PC-3 (cell line): Measurements from ENCODE around the gene AKAP13. TPM values are rescaled to one million over a fixed set of nuclear protein-coding genes. Genes with fewer than 3 reads are reported as not detected.
"Not testable (repeated sequence)": the region's sequence is repeated elsewhere in the genome, so short reads cannot be mapped to it uniquely, and the experiment has no call there.

ENCODE experiments used
- ATAC-seq: fragments of 200-7000 bp; cut with Tn5 transposase; 2 replicates; pipeline ENCODE4 v1.9.1; 2020; ENCODE audit warnings: mild to moderate bottlenecking, moderate library complexity
- BruUV-seq: library from RNA; stranded (reverse); fragments of 400-500 nt; replicated peaks from 2 replicates; lab custom pipeline; 2021; lab: Mats Ljungman, UMichigan
- CTCF ChIA-PET: fragments of 300-600 bp; sonication (Branson Sonifier 250); formaldehyde crosslinking; loops from one replicate; lab custom pipeline; 2022; ENCODE audit warnings: antibody characterized with exemption; lab: Charles Lee
- POLR2A ChIA-PET: fragments of 300-600 bp; sonication (Branson Sonifier 250); formaldehyde crosslinking; loops from one replicate; lab custom pipeline; 2022; ENCODE audit warnings: antibody characterized with exemption; ENCODE audit not compliant: unreplicated experiment; lab: Charles Lee
- DNase-seq: peaks from one replicate; pipeline ENCODE4 v3.0.0-alpha.2; 2015
- H2AFZ ChIP-seq: fragments of 300-600 bp; sonication (generic); 2 replicates; pipeline ENCODE4 v1.6.0; 2016; ENCODE audit warnings: antibody characterized with exemption, low read length
- H3F3A ChIP-seq: fragments of 300-600 bp; sonication (generic); one replicate; pipeline ENCODE4 v1.6.0; 2017; ENCODE audit warnings: antibody characterized with exemption, low read length, control low read depth, mild to moderate bottlenecking; ENCODE audit not compliant: unreplicated experiment
- H3K27ac ChIP-seq: fragments of 300-600 bp; sonication (generic); 2 replicates; pipeline ENCODE4 v1.5.1; 2016; ENCODE audit warnings: mild to moderate bottlenecking, low read length
- H3K27me3 ChIP-seq: fragments of 300-600 bp; sonication (generic); 2 replicates; pipeline ENCODE4 v1.6.1; 2016; ENCODE audit warnings: low read length, mixed read lengths
- H3K36me3 ChIP-seq: fragments of 300-600 bp; sonication (generic); 2 replicates; pipeline ENCODE4 v1.6.1; 2016; ENCODE audit warnings: low read depth, mixed run types, low read length, mixed read lengths
- H3K4me1 ChIP-seq: fragments of 300-600 bp; sonication (generic); 2 replicates; pipeline ENCODE4 v1.5.1; 2016; ENCODE audit warnings: low read length; ENCODE audit not compliant: insufficient read depth
- H3K4me2 ChIP-seq: fragments of 300-600 bp; sonication (generic); 2 replicates; pipeline ENCODE4 v1.6.0; 2016; ENCODE audit warnings: low read length
- H3K4me3 ChIP-seq: fragments of 300-600 bp; sonication (generic); 2 replicates; pipeline ENCODE4 v1.5.1; 2016; ENCODE audit warnings: mild to moderate bottlenecking, low read length, mixed read lengths
- H3K79me2 ChIP-seq: fragments of 300-600 bp; sonication (generic); 2 replicates; pipeline ENCODE4 v1.6.1; 2017; ENCODE audit warnings: low read length, mixed read lengths
- H3K9ac ChIP-seq: fragments of 300-600 bp; sonication (generic); 2 replicates; pipeline ENCODE4 v1.6.0; 2016; ENCODE audit warnings: mild to moderate bottlenecking, low read length
- H3K9me2 ChIP-seq: fragments of 300-600 bp; sonication (generic); replicated peaks from 2 replicates; pipeline ENCODE4 v1.6.1; 2016; ENCODE audit warnings: mixed run types, low read length, mixed read lengths
- H3K9me3 ChIP-seq: fragments of 300-600 bp; sonication (generic); 2 replicates; pipeline ENCODE4 v1.6.1; 2016; ENCODE audit warnings: low read length, mixed read lengths
- H4K20me1 ChIP-seq: fragments of 300-600 bp; sonication (generic); 2 replicates; pipeline ENCODE4 v1.6.1; 2016; ENCODE audit warnings: low read length, mixed read lengths
- EZH2 ChIP-seq: fragments of 300-600 bp; sonication (generic); IDR thresholded peaks from one replicate; pipeline ENCODE4 v1.6.1; 2017; ENCODE audit warnings: antibody characterized with exemption, mild to moderate bottlenecking, low read length; ENCODE audit not compliant: unreplicated experiment
- EZH2phosphoT487 ChIP-seq: fragments of 300-600 bp; sonication (generic); IDR thresholded peaks from 2 replicates; pipeline ENCODE4 v1.6.1; 2018; ENCODE audit warnings: mild to moderate bottlenecking, antibody characterized with exemption, low read length, borderline replicate concordance
- intact Hi-C: fragments of 100-400 bp; cut with micrococcal nuclease; formaldehyde crosslinking; loops from 2 replicates; pipeline ENCODE4 v1.9.0; 2023
- total RNA-seq: library from RNA; depleted of rRNA; stranded (reverse); fragments of >200 nt; gene quantifications from 2 replicates; pipeline ENCODE4 v1.2.3, GENCODE V29; 2014
- TF ChIP-seq, protein P1 (sequence below): fragments of 300-600 bp; sonication (generic); conservative IDR thresholded peaks from 2 replicates; pipeline ENCODE4 v1.5.1; 2017; ENCODE audit warnings: antibody characterized with exemption, low read depth, mild to moderate bottlenecking, low read length

The AKAP13 gene
- total RNA-seq, 1 experiment from 2014 or later = 36.8 TPM

DNA sequence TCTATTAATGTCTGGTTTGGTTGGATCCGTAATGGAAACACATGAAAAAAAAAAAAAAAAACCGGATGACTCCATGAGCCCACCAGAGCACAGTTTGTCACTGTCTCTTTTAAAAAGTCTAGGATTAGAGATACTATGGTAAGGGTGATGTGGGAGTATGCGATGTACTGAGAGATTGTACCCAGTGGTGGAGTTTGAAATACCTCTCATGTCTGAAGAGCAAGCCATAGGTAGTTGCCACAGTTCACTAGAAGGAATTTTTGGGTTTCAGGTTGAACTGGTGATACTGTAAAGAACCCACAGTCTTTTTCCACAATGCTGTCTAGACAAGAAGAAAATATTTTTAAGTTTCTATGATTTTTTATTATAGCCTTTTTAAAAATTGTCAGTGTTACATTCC, 281.5 kb downstream of the AKAP13 start:
- DNase-seq = no peak
- no peak overlapping the region for H3K4me2 ChIP-seq
- no peaks in the 10 kb centered on the region for H3K9me3 ChIP-seq
- no peak for ATAC-seq
- no peaks in the 10 kb centered on the region for H4K20me1 ChIP-seq
- no peak overlapping the region for H3K9ac ChIP-seq
- H3K9me2 ChIP-seq = no peaks in the 10 kb centered on the region
- no peaks in the 10 kb centered on the region for H3K79me2 ChIP-seq
- TF ChIP-seq EZH2phosphoT487 (no peak), EZH2 (no peak)
- TF ChIP-seq, protein P1, sequence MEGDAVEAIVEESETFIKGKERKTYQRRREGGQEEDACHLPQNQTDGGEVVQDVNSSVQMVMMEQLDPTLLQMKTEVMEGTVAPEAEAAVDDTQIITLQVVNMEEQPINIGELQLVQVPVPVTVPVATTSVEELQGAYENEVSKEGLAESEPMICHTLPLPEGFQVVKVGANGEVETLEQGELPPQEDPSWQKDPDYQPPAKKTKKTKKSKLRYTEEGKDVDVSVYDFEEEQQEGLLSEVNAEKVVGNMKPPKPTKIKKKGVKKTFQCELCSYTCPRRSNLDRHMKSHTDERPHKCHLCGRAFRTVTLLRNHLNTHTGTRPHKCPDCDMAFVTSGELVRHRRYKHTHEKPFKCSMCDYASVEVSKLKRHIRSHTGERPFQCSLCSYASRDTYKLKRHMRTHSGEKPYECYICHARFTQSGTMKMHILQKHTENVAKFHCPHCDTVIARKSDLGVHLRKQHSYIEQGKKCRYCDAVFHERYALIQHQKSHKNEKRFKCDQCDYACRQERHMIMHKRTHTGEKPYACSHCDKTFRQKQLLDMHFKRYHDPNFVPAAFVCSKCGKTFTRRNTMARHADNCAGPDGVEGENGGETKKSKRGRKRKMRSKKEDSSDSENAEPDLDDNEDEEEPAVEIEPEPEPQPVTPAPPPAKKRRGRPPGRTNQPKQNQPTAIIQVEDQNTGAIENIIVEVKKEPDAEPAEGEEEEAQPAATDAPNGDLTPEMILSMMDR = no peak
- H3K4me3 ChIP-seq = no peak overlapping the region
- CTCF ChIA-PET = no interaction called here
- no peaks in the 10 kb centered on the region for H3F3A ChIP-seq
- H3K36me3 ChIP-seq = peaks cover 6% of the 10 kb centered on the region
- BruUV-seq = no TSS peak
- no peak overlapping the region for H3K27ac ChIP-seq
- H3K4me1 ChIP-seq = no peaks in the 10 kb centered on the region
- H2AFZ ChIP-seq = no peak overlapping the region
- intact Hi-C loops = no loop called here
- H3K27me3 ChIP-seq = no peaks in the 10 kb centered on the region
- POLR2A ChIA-PET = no interaction called here

DNA sequence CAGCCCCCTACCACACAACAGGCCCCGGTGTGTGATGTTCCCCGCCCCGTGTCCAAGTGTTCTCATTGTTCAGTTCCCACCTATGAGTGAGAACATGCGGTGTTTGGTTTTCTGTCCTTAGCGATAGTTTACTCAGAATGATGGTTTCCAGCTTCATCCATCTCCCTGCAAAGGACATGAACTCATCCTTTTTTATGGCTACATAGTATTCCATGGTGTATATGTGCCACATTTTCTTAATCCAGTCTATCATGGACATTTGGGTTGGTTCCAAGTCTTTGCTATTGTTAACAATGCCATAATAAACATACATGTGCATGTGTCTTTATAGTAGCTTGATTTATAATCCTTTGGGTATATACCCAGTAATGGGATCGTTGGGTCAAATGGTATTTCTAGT, 285.3 kb downstream of the AKAP13 start:
- H3K27me3 ChIP-seq, H3K79me2 ChIP-seq, H3F3A ChIP-seq, POLR2A ChIA-PET, H3K36me3 ChIP-seq, H3K4me3 ChIP-seq, H3K27ac ChIP-seq, ATAC-seq, H3K9me3 ChIP-seq, H2AFZ ChIP-seq, CTCF ChIA-PET, H3K4me2 ChIP-seq, H3K9me2 ChIP-seq, H4K20me1 ChIP-seq, H3K9ac ChIP-seq, BruUV-seq, DNase-seq: not testable (repeated sequence)
- H3K4me1 ChIP-seq = peaks cover 14% of the 10 kb centered on the region
- intact Hi-C loops = loop anchor here (5.0 kb wide), 1 partner anchor 173 kb away; no protein-coding TSS in a partner anchor

DNA sequence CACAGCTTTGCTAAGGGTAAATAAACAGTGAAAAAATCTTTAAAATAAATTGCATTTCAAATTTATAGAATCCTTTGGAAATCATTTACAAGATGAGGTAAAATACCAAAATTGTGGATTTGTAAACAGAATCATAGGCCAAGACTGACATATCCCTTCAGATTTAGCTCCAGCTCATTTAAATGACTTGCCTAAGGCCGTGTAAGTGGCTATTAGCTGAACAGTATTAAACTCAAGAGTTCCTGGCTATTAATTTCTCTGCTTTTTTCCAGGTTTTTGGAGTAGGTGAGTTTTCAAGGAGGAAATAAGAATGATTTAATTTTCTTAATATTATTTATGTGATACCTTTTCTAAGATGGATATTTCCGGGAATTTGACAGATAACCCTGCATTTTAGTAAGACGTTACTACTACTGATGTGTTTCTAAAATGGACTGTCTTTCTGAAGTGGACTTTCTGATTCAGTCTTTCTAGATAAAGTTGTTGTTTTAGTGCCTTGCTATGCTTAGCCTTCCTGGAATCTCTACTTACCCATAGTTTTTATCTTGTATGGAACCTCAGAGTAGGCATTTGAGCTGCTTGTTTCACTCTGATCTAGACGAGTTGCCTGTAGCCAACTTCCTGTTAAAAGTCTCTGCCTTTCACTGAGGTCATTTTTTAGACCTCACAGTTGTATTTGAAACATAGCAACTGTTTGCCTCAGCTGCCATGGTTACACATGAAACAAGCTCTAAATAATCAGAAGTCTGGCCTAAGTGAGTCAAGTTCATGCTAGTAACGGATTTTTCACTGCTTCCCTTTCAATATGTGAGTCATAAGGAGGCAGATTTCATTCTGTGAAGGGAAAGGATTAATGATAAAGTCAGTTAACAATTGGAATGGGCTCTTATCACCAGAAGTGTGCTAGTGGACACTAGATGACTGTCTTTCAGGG, 287.4 kb downstream of the AKAP13 start:
- Histone ChIP-seq H3K4me2 (peak overlapping the region; percentile 41; the same call in 1 of the 2 replicates), H3K27ac (peak overlapping the region; percentile 80), H3K79me2 (no peaks in the 10 kb centered on the region), H3F3A (no peaks in the 10 kb centered on the region), H3K9me2 (no peaks in the 10 kb centered on the region), H3K36me3 (peaks cover 12% of the 10 kb centered on the region), H3K4me1 (peaks cover 14% of the 10 kb centered on the region), H3K4me3 (no peak overlapping the region), H4K20me1 (no peaks in the 10 kb centered on the region), H2AFZ (no peak overlapping the region), H3K9me3 (no peaks in the 10 kb centered on the region), H3K9ac (peak overlapping the region; percentile 42), H3K27me3 (no peaks in the 10 kb centered on the region)
- DNase-seq = peak; percentile 83
- no peak for TF ChIP-seq EZH2phosphoT487
- TF ChIP-seq, protein P1 = no peak
- TF ChIP-seq EZH2 = no peak
- TSS peak; percentile 91 for BruUV-seq
- intact Hi-C loops = loop anchor here (2.0 to 5.0 kb wide), 2 partner anchors 79 to 175 kb away; no protein-coding TSS in a partner anchor
- ATAC-seq = peak; percentile 95
- CTCF ChIA-PET = no interaction called here
- POLR2A ChIA-PET = no interaction called here
